22Rv1 (cell line): ENCODE data around the gene PPP2R1A.

ENCODE experiments used
- H3K27ac ChIP-seq: fragments of 450-650 bp; 2 replicates; pipeline ENCODE4 v1.5.1; 2017
- ZFX ChIP-seq: fragments of 450-650 bp; IDR thresholded peaks from 2 replicates; pipeline ENCODE4 v1.6.1; 2017; ENCODE audit warnings: antibody characterized with exemption, borderline replicate concordance
- TF ChIP-seq, protein P1 (sequence below): fragments of 450-650 bp; IDR thresholded peaks from 2 replicates; pipeline ENCODE4 v1.5.1; 2017; ENCODE audit warnings: mild to moderate bottlenecking

The PPP2R1A gene

GRCh38 chr19:52229524-52229923 lies 39.7 kb downstream of the PPP2R1A start:
- TF ChIP-seq ZFX: no peak
- H3K27ac ChIP-seq: no peak overlapping the region

DNA sequence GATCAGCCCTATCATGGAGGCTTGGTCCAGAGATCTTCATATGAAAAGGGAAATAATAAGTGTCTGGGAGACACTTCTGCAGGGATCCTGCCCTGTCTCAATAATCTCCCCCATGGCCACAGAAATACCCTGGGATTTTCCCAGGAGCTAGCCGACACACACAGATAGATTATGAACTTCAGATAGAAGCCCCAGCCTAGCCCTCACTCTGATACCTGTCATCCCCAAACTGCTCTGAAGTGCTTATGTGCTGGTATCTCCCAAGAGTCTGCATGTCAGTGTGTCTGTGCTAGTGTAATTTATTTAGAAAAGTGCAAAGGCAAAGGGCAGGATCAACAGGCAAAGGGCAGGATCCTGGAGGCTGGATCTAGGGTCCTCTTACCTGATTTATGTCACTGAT lies 40.8 kb downstream of the PPP2R1A start:
- TF ChIP-seq, protein P1, sequence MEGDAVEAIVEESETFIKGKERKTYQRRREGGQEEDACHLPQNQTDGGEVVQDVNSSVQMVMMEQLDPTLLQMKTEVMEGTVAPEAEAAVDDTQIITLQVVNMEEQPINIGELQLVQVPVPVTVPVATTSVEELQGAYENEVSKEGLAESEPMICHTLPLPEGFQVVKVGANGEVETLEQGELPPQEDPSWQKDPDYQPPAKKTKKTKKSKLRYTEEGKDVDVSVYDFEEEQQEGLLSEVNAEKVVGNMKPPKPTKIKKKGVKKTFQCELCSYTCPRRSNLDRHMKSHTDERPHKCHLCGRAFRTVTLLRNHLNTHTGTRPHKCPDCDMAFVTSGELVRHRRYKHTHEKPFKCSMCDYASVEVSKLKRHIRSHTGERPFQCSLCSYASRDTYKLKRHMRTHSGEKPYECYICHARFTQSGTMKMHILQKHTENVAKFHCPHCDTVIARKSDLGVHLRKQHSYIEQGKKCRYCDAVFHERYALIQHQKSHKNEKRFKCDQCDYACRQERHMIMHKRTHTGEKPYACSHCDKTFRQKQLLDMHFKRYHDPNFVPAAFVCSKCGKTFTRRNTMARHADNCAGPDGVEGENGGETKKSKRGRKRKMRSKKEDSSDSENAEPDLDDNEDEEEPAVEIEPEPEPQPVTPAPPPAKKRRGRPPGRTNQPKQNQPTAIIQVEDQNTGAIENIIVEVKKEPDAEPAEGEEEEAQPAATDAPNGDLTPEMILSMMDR: no peak
- TF ChIP-seq ZFX: no peak
- no peak overlapping the region for H3K27ac ChIP-seq

DNA sequence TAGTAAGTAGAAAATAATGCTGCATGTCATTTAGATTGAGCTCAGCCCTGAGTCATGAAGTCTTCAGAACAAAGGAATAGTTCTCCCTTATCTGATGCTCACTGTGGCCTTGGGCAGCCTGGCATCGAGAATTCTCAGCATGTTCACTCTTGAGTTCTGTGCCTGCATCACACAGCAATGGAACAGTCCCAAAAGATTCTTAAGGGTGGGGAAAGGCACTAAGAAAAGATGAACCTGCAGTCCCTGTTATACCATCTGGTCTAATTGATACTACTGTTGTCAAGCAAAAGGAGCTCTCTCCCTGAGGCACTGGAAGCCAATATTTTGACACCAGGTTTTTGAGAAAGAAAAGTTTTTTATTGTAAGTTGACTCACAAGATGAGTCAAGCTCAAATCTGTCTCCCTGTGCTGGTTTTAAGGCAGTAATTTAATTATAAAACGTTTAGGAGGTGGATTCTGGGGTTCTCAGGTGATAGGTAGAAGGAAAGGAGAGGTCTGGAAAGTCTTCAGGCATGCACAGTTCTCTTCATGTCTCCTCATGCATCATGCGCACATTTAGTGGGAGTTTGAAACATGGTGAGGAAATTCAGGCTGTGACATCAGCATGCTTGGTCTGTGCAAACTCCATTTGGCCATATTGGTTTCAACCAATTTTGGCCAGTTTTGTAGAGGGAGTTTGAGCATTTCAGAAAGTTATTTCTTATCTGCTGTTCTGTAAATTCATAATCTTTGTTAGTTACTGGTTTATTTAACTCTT lies 41.5 kb downstream of the PPP2R1A start:
- no peak overlapping the region for H3K27ac ChIP-seq
- TF ChIP-seq, protein P1: no peak
- no peak for TF ChIP-seq ZFX

DNA sequence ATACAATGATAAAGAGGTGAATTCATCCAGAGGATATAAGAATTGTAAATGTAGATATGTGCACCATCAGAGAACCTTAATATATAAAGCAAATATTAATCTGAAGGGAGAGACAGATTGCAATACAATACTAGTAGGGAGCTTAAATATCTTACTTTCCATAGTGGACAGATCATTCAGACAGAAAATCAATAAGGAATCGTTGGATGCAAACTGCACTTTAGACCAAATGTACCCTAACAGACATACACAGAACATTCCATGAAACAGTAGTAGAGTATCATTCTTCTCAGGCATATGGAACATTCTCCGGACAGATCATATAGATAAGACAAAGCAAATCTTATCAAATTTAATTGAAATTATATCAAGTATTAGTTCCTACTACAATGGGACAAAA lies 44.6 kb downstream of the PPP2R1A start:
- H3K27ac ChIP-seq: no peak overlapping the region
- TF ChIP-seq, protein P1: no peak
- TF ChIP-seq ZFX: no peak

DNA sequence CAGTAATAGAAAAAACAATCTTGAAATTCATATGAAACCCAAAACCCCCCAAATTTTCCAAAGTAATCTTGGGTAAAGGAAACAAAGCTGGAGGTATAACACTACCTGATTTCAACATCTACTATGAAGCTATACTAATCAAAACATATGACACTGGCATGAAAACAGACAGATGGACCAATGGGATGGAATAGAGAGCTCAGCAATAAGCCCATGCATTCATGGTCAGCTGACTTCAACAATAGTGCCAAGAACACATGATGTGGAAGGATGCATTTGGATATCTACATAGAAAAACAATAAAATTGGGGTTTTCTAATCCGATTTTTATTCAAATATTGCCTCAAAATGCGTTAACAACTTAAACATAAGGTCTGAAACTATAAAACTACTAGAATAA lies 47.3 kb downstream of the PPP2R1A start:
- TF ChIP-seq ZFX: no peak
- TF ChIP-seq, protein P1: no peak
- no peak overlapping the region for H3K27ac ChIP-seq

GRCh38 chr19:52237771-52238400 lies 48.0 kb downstream of the PPP2R1A start:
- TF ChIP-seq, protein P1: peak; percentile 88
- no peak for TF ChIP-seq ZFX

DNA sequence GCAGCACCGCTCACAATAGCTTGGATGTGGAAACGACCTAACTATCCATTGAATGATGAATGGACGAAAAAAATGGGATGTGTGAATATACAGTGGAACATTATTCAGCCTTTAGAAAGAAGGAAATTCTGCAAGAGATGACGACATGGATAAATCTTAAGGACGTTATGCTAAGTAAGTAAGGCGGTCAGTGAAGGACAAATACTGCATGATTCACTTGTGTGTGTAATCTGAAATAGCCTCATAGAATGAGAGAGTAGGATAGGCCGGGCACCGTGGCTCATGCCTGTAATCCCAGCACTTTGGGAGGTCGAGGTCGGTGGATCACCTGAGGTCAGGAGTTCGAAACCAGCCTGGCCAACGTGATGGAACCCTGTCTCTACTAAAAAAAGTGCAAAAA lies 54.2 kb downstream of the PPP2R1A start:
- TF ChIP-seq, protein P1: no peak
- TF ChIP-seq ZFX: no peak
- no peak overlapping the region for H3K27ac ChIP-seq

More at GRCh38 chr19:52237771-52238400, 48.0 kb downstream of the PPP2R1A start:
- H3K27ac ChIP-seq: no peak overlapping the region
